HG03135 (cell line): ENCODE results near the gene BASP1.
"Not testable (repeated sequence)": the region's sequence is repeated elsewhere in the genome, so short reads cannot be mapped to it uniquely, and the experiment has no call there.

Experiments used
- ATAC-seq: cut with Tn5 transposase; IDR thresholded peaks from one replicate; pipeline ENCODE4 v1.9.1; 2021; ENCODE audit warnings: mild to moderate bottlenecking, moderate library complexity; ENCODE audit not compliant: unreplicated experiment

Gene BASP1

DNA sequence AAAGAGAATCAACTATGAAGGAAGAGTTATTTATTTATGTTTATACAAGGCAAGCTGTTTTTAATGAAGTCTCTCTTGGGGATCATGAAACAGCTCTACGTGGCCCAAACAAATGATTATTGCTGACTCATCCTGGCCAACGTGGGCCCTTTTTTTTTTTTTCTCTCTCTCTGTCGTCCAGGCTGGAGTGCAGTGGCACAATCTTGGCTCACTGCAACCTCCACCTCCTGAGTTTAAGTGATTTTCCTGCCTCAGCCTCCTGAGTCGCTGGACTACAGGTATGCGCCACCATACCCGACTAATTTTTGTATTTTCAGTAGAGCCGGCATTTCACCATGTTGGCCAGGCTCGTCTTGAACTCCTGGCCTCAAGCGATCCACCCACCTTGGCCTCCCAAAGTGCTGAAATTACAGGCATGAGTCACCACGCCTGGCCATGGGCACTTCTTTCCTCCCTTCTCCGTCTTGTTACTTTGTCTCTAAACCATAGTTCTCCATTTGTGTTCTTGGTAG lies 98.3 kb downstream of the BASP1 start:
- ATAC-seq = no peak

DNA sequence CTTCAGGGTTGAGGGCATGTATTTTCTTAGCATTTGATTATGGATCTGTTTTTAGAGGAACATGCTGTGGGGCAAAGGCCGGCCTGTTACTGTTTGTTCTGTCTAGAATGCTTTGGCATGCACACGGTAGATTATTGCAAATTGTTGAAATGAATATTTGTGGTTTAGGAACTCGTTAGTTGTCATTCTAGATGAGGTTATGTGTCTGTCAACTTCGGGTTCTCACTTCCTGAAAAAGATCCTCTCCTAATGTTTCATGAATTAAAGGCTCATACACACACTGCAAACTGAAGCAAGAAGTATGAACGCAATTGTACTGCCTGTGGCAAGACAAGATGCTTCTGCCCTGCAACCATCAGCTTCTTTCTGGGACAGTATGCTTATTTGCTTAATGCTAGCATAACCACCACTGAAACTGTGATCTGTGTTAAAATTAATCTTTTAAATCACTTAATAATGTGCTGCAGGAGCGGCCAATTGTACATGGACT lies 99.6 kb downstream of the BASP1 start:
- peak; percentile 70 for ATAC-seq

DNA sequence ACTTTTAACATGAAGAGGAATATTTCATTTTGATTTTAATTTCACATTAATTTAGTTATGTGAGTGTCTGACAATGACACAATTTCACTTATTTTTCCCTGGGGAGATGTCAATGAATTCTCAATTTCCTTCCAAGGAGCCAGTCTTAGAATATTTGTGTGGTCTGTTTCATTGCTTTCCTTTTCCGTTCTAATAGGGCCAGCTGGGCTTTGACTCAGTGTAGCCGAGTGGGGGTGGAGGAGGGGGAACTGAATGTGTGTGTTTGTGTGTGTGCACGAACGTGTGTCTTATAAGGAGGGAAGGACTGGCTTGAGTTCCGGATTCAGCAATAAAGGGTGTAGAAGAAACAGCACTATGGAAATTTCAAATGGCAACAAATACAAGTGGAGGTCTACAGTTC lies 100.0 kb downstream of the BASP1 start:
- peak; percentile 32 for ATAC-seq

DNA sequence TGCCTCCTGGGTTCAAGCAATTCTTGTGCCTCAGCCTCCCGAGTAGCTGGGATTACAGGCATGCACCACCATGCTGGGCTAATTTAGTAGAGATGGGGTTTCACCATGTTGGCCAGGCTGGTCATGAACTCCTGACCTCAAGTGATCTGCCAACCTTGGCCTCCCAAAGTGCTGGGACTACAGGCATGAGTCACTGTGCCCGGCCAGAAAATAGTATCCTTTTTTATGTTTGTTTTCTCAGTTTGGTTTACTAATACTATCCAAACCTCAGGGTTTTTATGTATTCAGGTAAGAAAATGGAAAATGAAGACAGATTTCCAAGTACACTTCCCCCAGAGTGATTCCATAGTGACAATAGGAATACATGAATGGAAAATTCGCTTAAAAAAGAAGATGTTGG lies 101.7 kb downstream of the BASP1 start:
- not testable (repeated sequence) for ATAC-seq

DNA sequence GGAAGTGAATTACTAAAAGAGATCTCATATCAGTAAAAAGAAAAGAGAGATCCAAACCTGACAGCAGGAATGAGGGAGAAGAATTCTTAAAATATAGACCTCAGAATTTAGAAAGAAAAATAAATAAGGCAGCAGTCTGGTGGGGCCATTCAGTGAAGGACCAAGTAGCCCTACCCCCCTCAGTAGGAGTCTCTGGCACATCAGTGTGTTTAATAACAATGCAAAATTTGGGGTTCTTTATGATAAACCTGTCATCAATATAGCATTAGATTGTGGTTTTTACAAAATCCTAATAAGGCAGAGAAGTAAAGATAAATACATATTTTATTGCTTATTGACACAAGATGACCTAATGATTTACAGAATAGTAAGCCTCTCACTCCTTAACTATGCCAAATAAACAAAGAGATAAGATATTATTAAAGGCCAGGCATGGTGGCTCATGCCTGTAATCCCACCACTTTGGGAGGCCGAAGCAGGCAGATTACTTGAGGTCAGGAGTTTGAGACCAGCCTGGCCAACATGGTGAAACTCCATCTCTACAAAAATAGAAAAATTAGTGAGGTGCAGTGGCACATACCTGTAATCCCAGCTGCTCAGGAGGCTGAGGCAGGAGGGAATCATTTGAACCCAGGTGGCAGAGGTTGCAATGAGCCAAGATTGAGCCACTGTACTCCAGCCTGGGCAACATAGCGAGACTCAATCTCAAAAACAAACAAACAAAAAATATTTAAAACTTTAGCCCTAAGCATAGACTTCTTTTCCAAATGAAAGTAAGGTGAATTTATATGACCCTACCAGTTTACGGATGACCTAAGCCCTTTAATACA lies 108.6 kb downstream of the BASP1 start:
- no peak for ATAC-seq
